ENCODE data around the gene RASIP1.

DNA sequence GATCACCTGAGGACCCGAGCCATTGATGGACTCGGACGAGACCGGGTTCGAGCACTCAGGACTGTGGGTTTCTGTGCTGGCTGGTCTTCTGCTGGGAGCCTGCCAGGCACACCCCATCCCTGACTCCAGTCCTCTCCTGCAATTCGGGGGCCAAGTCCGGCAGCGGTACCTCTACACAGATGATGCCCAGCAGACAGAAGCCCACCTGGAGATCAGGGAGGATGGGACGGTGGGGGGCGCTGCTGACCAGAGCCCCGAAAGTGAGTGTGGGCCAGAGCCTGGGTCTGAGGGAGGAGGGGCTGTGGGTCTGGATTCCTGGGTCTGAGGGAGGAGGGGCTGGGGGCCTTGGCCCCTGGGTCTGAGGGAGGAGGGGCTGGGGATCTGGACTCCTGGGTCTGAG is 15.8 kb upstream of the RASIP1 start:
- TF ChIP-seq CTCF (IDR thresholded peaks at IDR 0.05; ENCODE audit: borderline replicate concordance, extremely low read depth, low read length, poor library complexity, severe bottlenecking) (no peak), EZH2 (IDR thresholded peaks at IDR 0.05; ENCODE audit: borderline replicate concordance, low read depth, low read length, severe bottlenecking) (no peak)
